Measurements from ENCODE around the gene GDPD1.
"Not testable (repeated sequence)": the region's sequence is repeated elsewhere in the genome, so short reads cannot be mapped to it uniquely, and the experiment has no call there.

Gene GDPD1
- 2.0 to 2.9 (median 2.1) reads per million in 3 donors for total RNA-seq

DNA sequence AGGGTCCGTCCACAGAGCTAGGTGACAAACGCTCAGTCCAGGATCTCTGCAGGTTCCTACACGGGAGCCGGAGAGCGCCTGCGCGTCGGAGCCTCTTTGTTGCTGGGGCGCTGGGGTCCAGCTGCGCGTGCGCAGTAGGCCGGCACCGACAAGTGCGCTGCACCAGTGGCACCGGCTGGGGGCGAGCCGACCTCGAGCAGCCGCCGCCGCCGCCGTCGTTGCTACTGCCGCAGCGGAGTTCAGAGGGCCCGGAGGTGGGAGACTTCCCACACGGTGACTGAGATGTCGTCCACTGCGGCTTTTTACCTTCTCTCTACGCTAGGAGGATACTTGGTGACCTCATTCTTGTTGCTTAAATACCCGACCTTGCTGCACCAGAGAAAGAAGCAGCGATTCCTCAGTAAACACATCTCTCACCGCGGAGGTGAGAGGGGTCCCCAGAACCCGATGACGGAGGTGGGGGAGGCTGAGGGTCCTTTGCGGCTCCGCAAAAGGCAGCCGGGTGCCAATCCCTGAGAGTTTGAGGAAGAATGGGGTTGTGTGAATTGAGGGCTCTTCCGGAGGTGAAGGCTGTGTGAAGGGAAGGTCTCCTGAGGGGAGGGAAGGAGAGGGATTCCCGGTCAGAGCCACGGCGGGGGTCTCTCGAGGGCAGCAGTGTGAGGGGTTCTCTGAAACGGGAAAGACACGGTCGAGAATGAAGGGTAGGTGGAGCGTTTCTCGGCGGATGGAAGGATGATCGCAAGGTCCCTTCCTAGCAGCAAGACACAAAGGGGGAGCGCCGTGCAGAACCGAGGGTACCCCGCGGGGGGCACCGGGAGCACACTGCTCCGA is at the start of gene GDPD1:
GDPD1 (plus strand) TSS at position 184 of the 831 bp plus-strand sequence; CDS start at position 283, 99 bp downstream.
- peak within 1 kb of the TSS; percentile 93 for H3K4me3 ChIP-seq (ENCODE audit: insufficient read depth, low read depth, low read length, poor library complexity, severe bottlenecking)
- H3K4me1 ChIP-seq (ENCODE audit: control insufficient read depth, insufficient read depth, low read length, poor library complexity, severe bottlenecking): no peaks in the 10 kb centered on the region
- no peaks in the 10 kb centered on the region for H3K27me3 ChIP-seq (replicated peaks; ENCODE audit: control insufficient read depth, insufficient read depth, low read length, poor library complexity, severe bottlenecking)
- H3K27ac ChIP-seq (ENCODE audit: insufficient read depth, low read length, poor library complexity, severe bottlenecking): peak within 1 kb of the TSS; percentile 93
- peak; percentile 93 to 95 (median 94) for DNase-seq
- H3K36me3 ChIP-seq (ENCODE audit: control insufficient read depth, insufficient read depth, low read length): no peaks in the 10 kb centered on the region
- H3K9me3 ChIP-seq (ENCODE audit: control insufficient read depth, low read length): no peaks in the 10 kb centered on the region

DNA sequence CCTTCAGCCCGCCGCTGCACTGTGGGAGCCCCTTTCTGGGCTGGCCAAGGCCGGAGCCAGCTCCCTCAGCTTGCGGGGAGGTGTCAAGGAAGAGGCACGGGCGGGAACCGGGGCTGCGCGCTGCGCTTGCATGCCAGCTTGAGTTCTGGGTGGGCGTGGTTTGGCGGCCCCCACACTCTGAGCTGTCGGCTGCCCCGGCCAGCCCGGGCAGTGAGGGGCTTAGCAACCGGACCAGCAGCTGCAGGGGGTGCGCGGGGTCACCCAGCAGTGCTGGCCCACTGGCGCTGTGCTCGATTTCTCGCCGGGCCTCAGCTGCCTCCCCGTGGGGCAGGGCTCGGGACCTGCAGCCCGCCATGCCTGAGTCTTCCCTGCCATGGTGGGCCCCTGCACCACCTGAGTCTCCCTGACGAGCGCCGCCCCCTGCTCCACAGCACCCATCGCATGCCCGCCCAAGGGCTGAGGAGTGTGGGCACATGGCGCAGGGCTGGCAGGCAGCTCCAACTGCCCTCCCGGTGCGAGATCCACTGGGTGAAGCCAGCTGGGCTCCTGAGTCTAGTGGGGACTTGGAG is 47.8 kb upstream of the GDPD1 start:
- DNase-seq: no peak
- Histone ChIP-seq H3K27ac (ENCODE audit: insufficient read depth, low read length, poor library complexity, severe bottlenecking) (no peak overlapping the region), H3K27me3 (replicated peaks; ENCODE audit: control insufficient read depth, insufficient read depth, low read length, poor library complexity, severe bottlenecking) (no peaks in the 10 kb centered on the region), H3K36me3 (ENCODE audit: control insufficient read depth, insufficient read depth, low read length) (no peaks in the 10 kb centered on the region), H3K4me1 (ENCODE audit: control insufficient read depth, insufficient read depth, low read length, poor library complexity, severe bottlenecking) (no peaks in the 10 kb centered on the region), H3K4me3 (ENCODE audit: insufficient read depth, low read depth, low read length, poor library complexity, severe bottlenecking) (no peak overlapping the region), H3K9me3 (ENCODE audit: control insufficient read depth, low read length) (no peaks in the 10 kb centered on the region)

DNA sequence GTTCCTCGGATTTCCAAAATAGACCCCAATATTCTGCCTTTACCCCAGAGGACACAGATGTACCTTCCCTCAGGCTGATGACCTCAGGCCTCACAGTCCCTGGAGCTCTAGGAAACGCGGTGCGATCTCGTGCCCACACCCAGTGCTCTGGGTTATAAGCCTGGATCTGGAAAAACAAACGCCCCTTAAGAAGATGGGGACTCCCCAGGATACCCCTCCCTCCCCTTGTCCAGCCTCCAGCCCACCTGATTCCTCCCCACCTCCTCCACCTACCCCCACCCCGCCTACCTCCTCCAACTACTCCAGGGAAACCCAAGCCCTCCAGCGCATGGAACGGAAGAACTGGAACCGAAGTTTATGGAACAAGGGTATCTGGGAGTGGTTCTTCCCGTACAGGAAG is 45.6 kb upstream of the GDPD1 start:
- H3K27me3 ChIP-seq (replicated peaks; ENCODE audit: control insufficient read depth, insufficient read depth, low read length, poor library complexity, severe bottlenecking): no peaks in the 10 kb centered on the region
- no peak overlapping the region for H3K4me3 ChIP-seq (ENCODE audit: insufficient read depth, low read depth, low read length, poor library complexity, severe bottlenecking)
- no peaks in the 10 kb centered on the region for H3K36me3 ChIP-seq (ENCODE audit: control insufficient read depth, insufficient read depth, low read length)
- no peak overlapping the region for H3K27ac ChIP-seq (ENCODE audit: insufficient read depth, low read length, poor library complexity, severe bottlenecking)
- DNase-seq: no peak
- H3K9me3 ChIP-seq (ENCODE audit: control insufficient read depth, low read length): no peaks in the 10 kb centered on the region
- no peaks in the 10 kb centered on the region for H3K4me1 ChIP-seq (ENCODE audit: control insufficient read depth, insufficient read depth, low read length, poor library complexity, severe bottlenecking)

DNA sequence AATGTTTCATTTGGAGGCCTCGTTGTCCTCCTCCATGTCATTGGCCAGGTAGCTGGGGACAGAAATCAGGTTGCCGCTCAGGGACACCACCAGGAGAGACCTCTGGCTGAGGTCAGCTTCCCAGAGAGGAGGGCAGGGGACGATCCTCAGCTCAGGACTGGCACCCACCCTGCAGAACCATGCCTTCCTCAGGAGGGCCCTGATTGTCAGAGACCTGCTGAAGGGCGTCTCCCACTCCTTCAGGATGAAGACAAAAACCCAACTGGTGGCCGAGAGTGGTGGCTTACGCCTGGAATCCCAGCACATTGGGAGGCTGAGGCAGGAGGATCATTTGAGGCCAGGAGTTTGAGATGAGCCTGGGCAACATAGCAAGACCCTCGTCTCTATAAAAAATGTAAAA is 45.2 kb upstream of the GDPD1 start:
- no peaks in the 10 kb centered on the region for H3K36me3 ChIP-seq (ENCODE audit: control insufficient read depth, insufficient read depth, low read length)
- no peak for DNase-seq
- H3K4me3 ChIP-seq (ENCODE audit: insufficient read depth, low read depth, low read length, poor library complexity, severe bottlenecking): no peak overlapping the region
- no peak overlapping the region for H3K27ac ChIP-seq (ENCODE audit: insufficient read depth, low read length, poor library complexity, severe bottlenecking)
- no peaks in the 10 kb centered on the region for H3K27me3 ChIP-seq (replicated peaks; ENCODE audit: control insufficient read depth, insufficient read depth, low read length, poor library complexity, severe bottlenecking)
- no peaks in the 10 kb centered on the region for H3K4me1 ChIP-seq (ENCODE audit: control insufficient read depth, insufficient read depth, low read length, poor library complexity, severe bottlenecking)
- H3K9me3 ChIP-seq (ENCODE audit: control insufficient read depth, low read length): no peaks in the 10 kb centered on the region

DNA sequence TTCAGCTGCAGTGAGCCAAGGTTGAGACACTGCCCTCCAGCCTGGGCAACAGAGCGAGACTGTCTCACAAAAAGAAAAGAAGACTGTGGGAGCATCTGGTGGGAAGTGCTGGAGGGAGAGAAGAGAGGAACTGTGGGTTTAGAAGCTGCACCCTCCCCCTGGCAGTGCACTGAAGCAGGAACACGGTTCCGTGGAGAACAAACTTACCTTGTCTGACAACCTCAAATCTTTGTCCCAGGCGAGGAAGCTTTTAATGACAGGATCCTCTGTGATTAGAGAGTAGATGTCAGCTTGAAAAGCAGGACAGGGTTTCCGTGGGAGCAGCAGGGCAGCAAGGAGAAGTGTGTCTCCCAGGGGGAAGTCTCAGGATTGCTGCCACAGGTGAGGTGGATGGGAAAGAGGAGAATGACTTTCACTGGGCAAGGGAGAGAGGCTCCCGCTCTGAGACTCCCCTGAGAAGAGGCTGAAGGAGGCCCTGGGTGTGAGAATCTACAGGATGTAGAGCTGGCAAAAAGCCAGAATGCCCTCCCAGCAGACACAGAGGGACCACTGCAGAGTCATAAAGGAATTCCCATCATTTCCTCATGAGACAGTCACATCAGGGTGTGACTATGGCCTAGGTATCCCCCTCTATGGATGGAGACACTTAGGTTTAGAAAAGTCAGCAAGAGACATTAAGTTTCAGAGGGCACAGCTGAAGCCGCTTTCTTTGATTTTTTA is 41.9 kb upstream of the GDPD1 start:
- Histone ChIP-seq H3K4me1 (ENCODE audit: control insufficient read depth, insufficient read depth, low read length, poor library complexity, severe bottlenecking) (no peaks in the 10 kb centered on the region), H3K36me3 (ENCODE audit: control insufficient read depth, insufficient read depth, low read length) (no peaks in the 10 kb centered on the region), H3K27ac (ENCODE audit: insufficient read depth, low read length, poor library complexity, severe bottlenecking) (no peak overlapping the region), H3K4me3 (ENCODE audit: insufficient read depth, low read depth, low read length, poor library complexity, severe bottlenecking) (no peak overlapping the region), H3K27me3 (replicated peaks; ENCODE audit: control insufficient read depth, insufficient read depth, low read length, poor library complexity, severe bottlenecking) (no peaks in the 10 kb centered on the region), H3K9me3 (ENCODE audit: control insufficient read depth, low read length) (no peaks in the 10 kb centered on the region)
- no peak for DNase-seq

DNA sequence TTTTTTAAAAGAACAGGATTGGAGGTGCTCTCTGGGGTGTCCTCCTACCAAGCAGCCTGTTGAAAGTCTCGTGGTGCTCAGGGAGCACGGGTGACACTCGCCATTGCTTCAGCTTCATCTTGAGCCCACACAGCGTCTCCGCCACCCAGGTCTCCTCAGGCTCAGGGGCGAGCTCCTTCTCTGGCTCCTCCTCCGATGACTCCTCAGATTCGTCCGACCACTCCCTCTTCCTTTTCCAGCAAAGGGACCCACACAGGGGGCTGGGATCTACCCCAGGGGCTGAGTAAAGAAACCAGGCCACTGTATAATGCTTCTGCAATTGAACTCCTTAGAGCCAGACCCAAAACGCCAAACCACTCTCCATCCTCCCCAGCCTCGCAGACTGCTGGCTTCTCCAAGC is 40.7 kb upstream of the GDPD1 start:
- not testable (repeated sequence) for H3K4me3 ChIP-seq (ENCODE audit: insufficient read depth, low read depth, low read length, poor library complexity, severe bottlenecking); DNase-seq; H3K4me1 ChIP-seq (ENCODE audit: control insufficient read depth, insufficient read depth, low read length, poor library complexity, severe bottlenecking); H3K27me3 ChIP-seq (replicated peaks; ENCODE audit: control insufficient read depth, insufficient read depth, low read length, poor library complexity, severe bottlenecking); H3K36me3 ChIP-seq (ENCODE audit: control insufficient read depth, insufficient read depth, low read length); H3K27ac ChIP-seq (ENCODE audit: insufficient read depth, low read length, poor library complexity, severe bottlenecking); H3K9me3 ChIP-seq (ENCODE audit: control insufficient read depth, low read length)

DNA sequence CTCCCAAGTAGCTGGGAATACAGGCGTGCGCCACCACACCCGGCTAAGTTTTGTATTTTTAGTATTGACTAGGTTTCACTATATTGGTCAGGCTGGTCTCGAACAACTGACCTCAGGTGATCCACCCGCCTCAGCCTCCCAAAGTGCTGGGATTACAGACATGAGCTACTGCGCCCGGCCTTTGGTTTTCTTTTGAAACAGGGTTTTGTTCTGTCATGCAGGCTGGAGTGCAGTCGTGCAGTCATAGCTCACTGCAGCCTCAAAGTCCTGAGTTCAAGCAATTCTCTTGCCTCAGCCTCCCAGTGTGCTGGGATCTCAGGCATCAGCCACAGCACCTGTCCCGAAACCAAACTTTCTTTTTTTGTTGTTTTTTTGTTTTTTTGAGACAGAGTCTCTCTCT is 39.7 kb upstream of the GDPD1 start:
- Histone ChIP-seq H3K9me3 (ENCODE audit: control insufficient read depth, low read length) (no peaks in the 10 kb centered on the region), H3K4me3 (ENCODE audit: insufficient read depth, low read depth, low read length, poor library complexity, severe bottlenecking) (no peak overlapping the region), H3K27me3 (replicated peaks; ENCODE audit: control insufficient read depth, insufficient read depth, low read length, poor library complexity, severe bottlenecking) (no peaks in the 10 kb centered on the region), H3K36me3 (ENCODE audit: control insufficient read depth, insufficient read depth, low read length) (no peaks in the 10 kb centered on the region), H3K4me1 (ENCODE audit: control insufficient read depth, insufficient read depth, low read length, poor library complexity, severe bottlenecking) (no peaks in the 10 kb centered on the region), H3K27ac (ENCODE audit: insufficient read depth, low read length, poor library complexity, severe bottlenecking) (no peak overlapping the region)
- DNase-seq: no peak

DNA sequence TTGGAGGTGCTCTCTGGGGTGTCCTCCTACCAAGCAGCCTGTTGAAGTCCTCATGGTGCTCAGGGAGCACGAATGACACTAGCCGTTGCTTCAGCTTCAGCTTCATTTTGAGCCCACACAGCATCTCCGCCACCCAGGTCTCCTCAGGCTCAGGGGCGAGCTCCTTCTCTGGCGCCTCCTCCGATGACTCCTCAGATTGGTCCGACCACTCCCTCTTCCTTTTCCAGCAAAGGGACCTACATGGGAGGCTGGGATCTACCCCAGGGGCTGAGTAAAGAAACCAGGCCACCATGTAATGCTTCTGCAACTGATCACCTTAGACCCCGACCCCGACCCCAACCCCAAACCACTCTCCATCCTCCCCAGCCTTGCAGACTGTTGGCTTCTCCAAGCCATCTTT is 38.8 kb upstream of the GDPD1 start:
- Histone ChIP-seq H3K4me3 (ENCODE audit: insufficient read depth, low read depth, low read length, poor library complexity, severe bottlenecking) (no peak overlapping the region), H3K27me3 (replicated peaks; ENCODE audit: control insufficient read depth, insufficient read depth, low read length, poor library complexity, severe bottlenecking) (no peaks in the 10 kb centered on the region), H3K27ac (ENCODE audit: insufficient read depth, low read length, poor library complexity, severe bottlenecking) (no peak overlapping the region), H3K36me3 (ENCODE audit: control insufficient read depth, insufficient read depth, low read length) (no peaks in the 10 kb centered on the region), H3K9me3 (ENCODE audit: control insufficient read depth, low read length) (no peaks in the 10 kb centered on the region), H3K4me1 (ENCODE audit: control insufficient read depth, insufficient read depth, low read length, poor library complexity, severe bottlenecking) (no peaks in the 10 kb centered on the region)
- no peak for DNase-seq

DNA sequence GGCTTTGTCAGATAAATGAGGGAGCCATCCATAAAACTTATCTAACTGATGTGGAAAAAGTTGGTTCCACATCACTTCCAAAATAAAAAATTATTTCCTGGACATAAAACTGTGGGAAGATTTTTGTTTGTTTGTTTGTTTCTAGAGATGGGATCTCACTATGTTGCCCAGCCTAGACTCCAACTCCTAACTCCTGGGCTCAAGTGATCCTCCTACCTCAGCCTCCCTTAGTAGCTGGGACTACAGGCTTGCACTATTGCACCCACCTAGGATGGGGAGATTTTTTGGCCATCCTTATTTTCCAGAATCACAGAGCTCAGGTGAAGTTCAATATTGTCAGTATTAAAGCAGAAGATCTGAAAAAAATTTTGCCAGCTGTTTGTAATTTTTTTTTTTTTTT is 34.3 kb upstream of the GDPD1 start:
- Histone ChIP-seq H3K4me3 (ENCODE audit: insufficient read depth, low read depth, low read length, poor library complexity, severe bottlenecking) (no peak overlapping the region), H3K27ac (ENCODE audit: insufficient read depth, low read length, poor library complexity, severe bottlenecking) (no peak overlapping the region), H3K4me1 (ENCODE audit: control insufficient read depth, insufficient read depth, low read length, poor library complexity, severe bottlenecking) (no peaks in the 10 kb centered on the region), H3K9me3 (ENCODE audit: control insufficient read depth, low read length) (no peaks in the 10 kb centered on the region), H3K27me3 (replicated peaks; ENCODE audit: control insufficient read depth, insufficient read depth, low read length, poor library complexity, severe bottlenecking) (no peaks in the 10 kb centered on the region), H3K36me3 (ENCODE audit: control insufficient read depth, insufficient read depth, low read length) (no peaks in the 10 kb centered on the region)
- DNase-seq: no peak

DNA sequence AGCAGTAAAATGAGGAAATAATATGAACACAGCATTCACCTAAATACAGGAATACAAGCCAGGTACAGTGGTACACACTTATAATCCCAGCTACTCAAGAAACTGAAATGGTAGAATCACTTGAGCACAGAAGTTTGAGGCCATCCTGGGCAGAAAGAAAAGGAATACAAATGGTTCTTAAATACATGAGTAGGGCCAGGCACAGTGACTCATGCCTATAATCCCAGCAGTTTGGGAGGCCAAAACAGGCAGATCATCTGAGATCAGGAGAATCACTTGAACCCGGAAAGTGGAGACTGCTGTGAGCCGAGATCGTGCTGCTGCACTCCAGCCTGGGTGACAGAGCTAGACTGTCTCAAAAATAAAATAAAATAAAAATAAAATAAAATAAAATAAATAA is 33.5 kb upstream of the GDPD1 start:
- H3K4me3 ChIP-seq (ENCODE audit: insufficient read depth, low read depth, low read length, poor library complexity, severe bottlenecking): no peak overlapping the region
- no peak overlapping the region for H3K27ac ChIP-seq (ENCODE audit: insufficient read depth, low read length, poor library complexity, severe bottlenecking)
- DNase-seq: no peak
- no peaks in the 10 kb centered on the region for H3K36me3 ChIP-seq (ENCODE audit: control insufficient read depth, insufficient read depth, low read length)
- H3K27me3 ChIP-seq (replicated peaks; ENCODE audit: control insufficient read depth, insufficient read depth, low read length, poor library complexity, severe bottlenecking): no peaks in the 10 kb centered on the region
- H3K4me1 ChIP-seq (ENCODE audit: control insufficient read depth, insufficient read depth, low read length, poor library complexity, severe bottlenecking): no peaks in the 10 kb centered on the region
- H3K9me3 ChIP-seq (ENCODE audit: control insufficient read depth, low read length): no peaks in the 10 kb centered on the region

Data from effector memory CD4-positive, alpha-beta T cell (primary cell).